GM12878 (cell line): ENCODE measurements around the gene SIMC1. TPM values are rescaled to one million over a fixed set of nuclear protein-coding genes. Genes with fewer than 3 reads are reported as not detected.

Experiments
- BCL11A ChIP-seq: IDR thresholded peaks from 2 replicates; pipeline ENCODE4 v1.6.1; 2011; ENCODE audit warnings: low read depth, low read length
- GABPA ChIP-seq: IDR thresholded peaks from 2 replicates; pipeline ENCODE4 v1.6.1; 2014; ENCODE audit warnings: antibody characterized with exemption, low read depth, mild to moderate bottlenecking, inconsistent platforms
- RCOR1 ChIP-seq: conservative IDR thresholded peaks from 2 replicates; pipeline ENCODE4 v1.6.1; 2012; ENCODE audit warnings: low read depth, low read length, improper control_type of control experiment
- RFX5 ChIP-seq: IDR thresholded peaks from 2 replicates; pipeline ENCODE4 v1.6.1; 2011; ENCODE audit warnings: low read depth, low read length, improper control_type of control experiment
- SIN3A ChIP-seq: IDR thresholded peaks from 2 replicates; pipeline ENCODE4 v1.6.1; 2012; ENCODE audit warnings: low read depth, low read length, improper control_type of control experiment
- ZNF274 ChIP-seq: IDR thresholded peaks from one replicate; pipeline ENCODE4 v1.8.0; 2011; ENCODE audit not compliant: insufficient read length, insufficient read depth
- ZZZ3 ChIP-seq: IDR thresholded peaks from 2 replicates; pipeline ENCODE4 v1.6.1; 2011; ENCODE audit warnings: low read depth; ENCODE audit not compliant: control insufficient read depth, insufficient read length
- polyA plus RNA-seq, 11 experiments: library from polyadenylated mRNA; depleted of rRNA in 4 of 11; unstranded in 6 of 11; stranded (reverse) in 5 of 11; fragments of >200 nt; fragmentation: Nextera tagmentation in 4 of 11; fragmentation: Illumina TruSeq in 1 of 11; extraction: Ambion mirVana in 4 of 11; extraction: Trizol in 1 of 11; gene quantifications; 1 replicate in 1 of 11; 2 replicates in 10 of 11; pipeline versions ENCODE4 v1.2.1 to v1.2.3, GENCODE V29; 2011 to 2016; ENCODE audit warnings: inconsistent platforms in 2 of 11, missing spikeins in 2 of 11, low read depth in 1 of 11
- total RNA-seq, 4 experiments: library from RNA; depleted of rRNA in 3 of 4; stranded (reverse); fragments of >200 nt in 3 of 4; fragmentation: Illumina TruSeq in 1 of 4; extraction: Trizol in 1 of 4; gene quantifications; 2 replicates each; pipeline versions ENCODE4 v1.2.1 to v1.2.3, GENCODE V29; 2013 to 2021
- TF ChIP-seq, protein P1 (sequence below): fragments of 450-650 bp; IDR thresholded peaks from 2 replicates; pipeline ENCODE4 v1.6.1; 2018; ENCODE audit warnings: borderline replicate concordance, mild to moderate bottlenecking; ENCODE audit not compliant: partially characterized antibody
- TF ChIP-seq, protein P2 (sequence below): fragments of 450-650 bp; IDR thresholded peaks from 2 replicates; pipeline ENCODE4 v1.6.1; 2018; ENCODE audit warnings: mild to moderate bottlenecking, low read depth, moderate library complexity; ENCODE audit not compliant: partially characterized antibody
- TF ChIP-seq, protein P3 (sequence below): fragments of 450-650 bp; IDR thresholded peaks from 2 replicates; pipeline ENCODE4 v1.6.1; 2017; ENCODE audit warnings: mild to moderate bottlenecking

The SIMC1 gene
- total and polyA plus RNA-seq, 10 of the 15 experiments (the other 5 are each of a cell fraction or from before 2014, with no cell fraction given): 3.0 to 16.5 (median 10.4) TPM

DNA sequence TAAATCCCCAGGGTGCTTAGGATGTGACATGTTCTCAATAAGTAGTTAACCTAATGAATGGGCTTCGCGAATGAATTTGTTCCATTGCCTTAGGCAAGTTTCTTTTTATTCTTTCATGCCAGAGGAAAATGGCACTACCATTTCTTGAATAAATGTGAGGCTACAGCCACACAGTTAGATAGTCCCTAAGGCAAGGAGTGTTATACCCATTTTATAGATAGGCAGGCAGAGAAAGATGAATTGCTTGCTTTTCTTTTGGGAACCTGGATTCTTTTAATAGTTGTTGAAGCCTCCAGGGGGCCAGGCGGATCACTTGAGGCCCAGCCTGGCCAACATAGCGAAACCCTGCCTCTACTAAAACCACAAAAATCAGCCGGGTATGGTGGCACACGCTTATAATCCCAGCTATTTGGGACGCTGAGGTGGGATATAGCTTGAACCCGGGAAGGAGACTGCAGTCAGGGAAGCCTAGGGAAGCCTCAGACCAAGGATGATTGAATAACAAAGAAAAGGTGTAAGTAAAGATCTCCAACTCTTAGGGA is 149.2 kb downstream of the SIMC1 start (continued):
- TF ChIP-seq, protein P1, sequence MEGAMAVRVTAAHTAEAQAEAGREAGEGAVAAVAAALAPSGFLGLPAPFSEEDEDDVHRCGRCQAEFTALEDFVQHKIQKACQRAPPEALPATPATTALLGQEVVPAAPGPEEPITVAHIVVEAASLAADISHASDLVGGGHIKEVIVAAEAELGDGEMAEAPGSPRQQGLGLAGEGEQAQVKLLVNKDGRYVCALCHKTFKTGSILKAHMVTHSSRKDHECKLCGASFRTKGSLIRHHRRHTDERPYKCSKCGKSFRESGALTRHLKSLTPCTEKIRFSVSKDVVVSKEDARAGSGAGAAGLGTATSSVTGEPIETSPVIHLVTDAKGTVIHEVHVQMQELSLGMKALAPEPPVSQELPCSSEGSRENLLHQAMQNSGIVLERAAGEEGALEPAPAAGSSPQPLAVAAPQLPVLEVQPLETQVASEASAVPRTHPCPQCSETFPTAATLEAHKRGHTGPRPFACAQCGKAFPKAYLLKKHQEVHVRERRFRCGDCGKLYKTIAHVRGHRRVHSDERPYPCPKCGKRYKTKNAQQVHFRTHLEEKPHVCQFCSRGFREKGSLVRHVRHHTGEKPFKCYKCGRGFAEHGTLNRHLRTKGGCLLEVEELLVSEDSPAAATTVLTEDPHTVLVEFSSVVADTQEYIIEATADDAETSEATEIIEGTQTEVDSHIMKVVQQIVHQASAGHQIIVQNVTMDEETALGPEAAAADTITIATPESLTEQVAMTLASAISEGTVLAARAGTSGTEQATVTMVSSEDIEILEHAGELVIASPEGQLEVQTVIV: no peak
- TF ChIP-seq SIN3A: no peak
- TF ChIP-seq, protein P2, sequence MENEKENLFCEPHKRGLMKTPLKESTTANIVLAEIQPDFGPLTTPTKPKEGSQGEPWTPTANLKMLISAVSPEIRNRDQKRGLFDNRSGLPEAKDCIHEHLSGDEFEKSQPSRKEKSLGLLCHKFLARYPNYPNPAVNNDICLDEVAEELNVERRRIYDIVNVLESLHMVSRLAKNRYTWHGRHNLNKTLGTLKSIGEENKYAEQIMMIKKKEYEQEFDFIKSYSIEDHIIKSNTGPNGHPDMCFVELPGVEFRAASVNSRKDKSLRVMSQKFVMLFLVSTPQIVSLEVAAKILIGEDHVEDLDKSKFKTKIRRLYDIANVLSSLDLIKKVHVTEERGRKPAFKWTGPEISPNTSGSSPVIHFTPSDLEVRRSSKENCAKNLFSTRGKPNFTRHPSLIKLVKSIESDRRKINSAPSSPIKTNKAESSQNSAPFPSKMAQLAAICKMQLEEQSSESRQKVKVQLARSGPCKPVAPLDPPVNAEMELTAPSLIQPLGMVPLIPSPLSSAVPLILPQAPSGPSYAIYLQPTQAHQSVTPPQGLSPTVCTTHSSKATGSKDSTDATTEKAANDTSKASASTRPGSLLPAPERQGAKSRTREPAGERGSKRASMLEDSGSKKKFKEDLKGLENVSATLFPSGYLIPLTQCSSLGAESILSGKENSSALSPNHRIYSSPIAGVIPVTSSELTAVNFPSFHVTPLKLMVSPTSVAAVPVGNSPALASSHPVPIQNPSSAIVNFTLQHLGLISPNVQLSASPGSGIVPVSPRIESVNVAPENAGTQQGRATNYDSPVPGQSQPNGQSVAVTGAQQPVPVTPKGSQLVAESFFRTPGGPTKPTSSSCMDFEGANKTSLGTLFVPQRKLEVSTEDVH: no peak
- TF ChIP-seq, protein P3, sequence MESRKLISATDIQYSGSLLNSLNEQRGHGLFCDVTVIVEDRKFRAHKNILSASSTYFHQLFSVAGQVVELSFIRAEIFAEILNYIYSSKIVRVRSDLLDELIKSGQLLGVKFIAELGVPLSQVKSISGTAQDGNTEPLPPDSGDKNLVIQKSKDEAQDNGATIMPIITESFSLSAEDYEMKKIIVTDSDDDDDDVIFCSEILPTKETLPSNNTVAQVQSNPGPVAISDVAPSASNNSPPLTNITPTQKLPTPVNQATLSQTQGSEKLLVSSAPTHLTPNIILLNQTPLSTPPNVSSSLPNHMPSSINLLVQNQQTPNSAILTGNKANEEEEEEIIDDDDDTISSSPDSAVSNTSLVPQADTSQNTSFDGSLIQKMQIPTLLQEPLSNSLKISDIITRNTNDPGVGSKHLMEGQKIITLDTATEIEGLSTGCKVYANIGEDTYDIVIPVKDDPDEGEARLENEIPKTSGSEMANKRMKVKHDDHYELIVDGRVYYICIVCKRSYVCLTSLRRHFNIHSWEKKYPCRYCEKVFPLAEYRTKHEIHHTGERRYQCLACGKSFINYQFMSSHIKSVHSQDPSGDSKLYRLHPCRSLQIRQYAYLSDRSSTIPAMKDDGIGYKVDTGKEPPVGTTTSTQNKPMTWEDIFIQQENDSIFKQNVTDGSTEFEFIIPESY: no peak
- no peak for TF ChIP-seq BCL11A
- no peak for TF ChIP-seq RFX5
- no peak for TF ChIP-seq GABPA
- TF ChIP-seq RCOR1: no peak
- TF ChIP-seq ZNF274: no peak
- no peak for TF ChIP-seq ZZZ3
